IPS-NIHi11 (cell line): ENCODE results near the gene MMAB.
A peak's percentile ranks its signal among the peaks of the same experiment; 100 is the strongest.

Experiments
- DNase-seq: peaks from one replicate; pipeline ENCODE4 v3.0.0; 2012; ENCODE audit warnings: mixed read lengths, low spot score

The MMAB gene

DNA sequence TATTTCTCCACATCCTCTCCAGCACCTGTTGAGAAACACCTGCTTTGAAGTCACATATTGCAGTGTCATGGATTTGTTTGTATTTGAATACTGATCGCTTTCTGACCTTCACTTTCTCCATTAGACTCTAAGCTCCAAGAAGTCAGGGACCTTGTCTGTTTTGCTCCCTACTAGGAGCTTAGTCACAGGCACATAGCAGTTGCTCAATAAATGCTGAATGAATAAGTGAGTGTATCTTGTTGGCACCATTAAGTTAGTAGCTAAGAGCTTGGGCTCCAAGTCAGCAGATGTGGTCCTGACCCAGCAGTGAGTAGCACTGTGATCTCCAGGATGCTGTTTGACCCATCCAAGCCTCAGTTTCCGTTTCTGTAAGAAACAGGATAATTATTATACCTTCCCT, 10.4 kb upstream of the MMAB start:
- DNase-seq, result no peak

DNA sequence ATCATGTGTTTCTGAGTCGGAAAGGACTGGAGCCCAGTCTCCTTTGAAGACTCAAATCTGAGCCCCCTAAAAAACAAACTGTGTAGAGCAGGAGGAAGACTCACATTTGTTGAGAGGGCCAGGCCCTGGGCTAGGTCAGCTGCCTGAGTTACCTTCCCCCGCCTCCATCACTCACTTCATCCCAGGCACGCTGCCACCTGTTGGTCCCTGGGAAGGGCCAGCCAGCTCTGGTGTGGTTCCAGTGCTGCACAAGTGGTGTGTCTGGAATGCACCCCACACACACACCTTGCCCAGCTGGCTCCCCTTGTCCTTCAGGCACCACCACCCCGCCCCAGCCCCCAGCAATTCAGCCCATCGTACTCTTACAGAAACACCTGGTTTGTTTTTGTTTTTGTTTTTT, 9.3 kb upstream of the MMAB start:
- DNase-seq, result peak; percentile 56

GRCh38 chr12:109581856-109582255, 8.6 kb upstream of the MMAB start:
- DNase-seq, result no peak

- no peak for DNase-seq
These were observed 8.0 kb upstream of the MMAB start for GRCh38 chr12:109581334-109581691.

DNA sequence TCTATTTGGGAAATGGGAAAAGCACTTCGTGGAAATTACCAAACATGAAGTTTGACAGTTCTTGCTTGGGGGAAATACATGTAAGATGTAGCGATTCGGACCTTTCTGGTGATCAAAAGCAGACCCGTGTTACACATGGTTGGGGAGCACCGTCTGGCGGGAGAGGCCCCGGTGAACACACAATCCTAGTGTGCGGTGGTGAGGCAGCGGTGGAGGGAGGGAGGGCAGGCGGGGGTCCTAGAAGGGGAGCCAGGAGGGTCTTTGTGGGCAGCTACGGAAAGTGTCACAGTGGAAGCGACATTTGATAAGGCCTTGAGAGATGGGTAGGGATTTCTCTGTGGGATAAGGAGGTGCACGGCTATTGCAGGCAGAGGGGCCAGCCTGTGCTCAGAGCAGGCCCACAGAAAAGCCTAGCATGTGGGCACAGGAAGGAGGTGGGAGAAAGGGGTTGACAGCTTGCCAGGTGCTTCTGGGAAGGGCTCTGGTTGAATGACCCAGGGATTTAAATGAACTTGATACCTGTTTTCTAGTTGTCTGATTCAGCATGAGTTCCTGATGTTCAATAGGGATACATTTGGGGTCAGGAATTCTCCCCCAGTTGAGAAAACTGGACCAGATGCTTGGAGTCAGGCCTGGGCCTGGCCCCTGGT, 7.5 kb upstream of the MMAB start:
- DNase-seq, result no peak

DNA sequence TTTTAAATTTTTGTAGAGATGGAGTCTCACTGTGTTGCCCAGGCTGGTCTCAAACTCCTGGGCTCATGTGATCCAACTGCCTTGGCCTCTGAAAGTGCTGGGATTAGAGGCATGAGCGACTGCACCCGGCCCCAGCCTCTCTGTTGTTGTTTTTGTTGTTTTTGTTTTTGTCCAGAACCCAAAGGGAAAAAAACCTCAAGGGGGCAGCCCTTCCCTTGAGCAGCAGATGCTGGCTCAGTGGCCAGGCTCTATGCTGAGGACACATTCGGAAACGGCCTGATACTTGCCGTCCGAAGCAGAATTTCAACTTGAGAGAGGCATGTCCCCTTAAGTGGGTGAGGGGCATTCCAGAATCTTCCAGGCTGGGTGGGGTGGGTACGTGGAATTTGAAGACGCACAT, 7.0 kb upstream of the MMAB start:
- DNase-seq, result no peak

- DNase-seq, result no peak
These were observed 6.3 kb upstream of the MMAB start for GRCh38 chr12:109579639-109580038.

GRCh38 chr12:109578330-109578927, 5.1 kb upstream of the MMAB start:
- DNase-seq, result no peak

DNA sequence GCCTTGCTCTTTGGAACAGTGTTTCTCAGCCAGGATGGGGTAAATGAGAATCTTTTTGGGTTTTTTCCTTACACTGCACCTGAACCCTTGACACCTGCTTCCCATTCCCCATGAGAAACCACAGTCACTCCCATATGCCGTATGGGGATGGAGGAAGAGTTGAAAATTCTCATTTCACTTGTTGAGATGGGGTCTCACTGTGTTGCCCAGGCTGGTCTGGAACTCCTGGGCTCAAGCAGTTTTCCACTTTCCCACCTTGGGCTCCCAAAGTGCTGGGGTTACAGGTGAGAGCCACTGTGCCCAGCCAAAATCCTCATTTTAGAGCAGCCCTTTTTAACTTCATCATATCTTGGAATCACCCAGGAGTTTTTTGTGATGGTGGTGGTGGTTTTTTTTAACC, 4.0 kb upstream of the MMAB start:
- no peak for DNase-seq

DNA sequence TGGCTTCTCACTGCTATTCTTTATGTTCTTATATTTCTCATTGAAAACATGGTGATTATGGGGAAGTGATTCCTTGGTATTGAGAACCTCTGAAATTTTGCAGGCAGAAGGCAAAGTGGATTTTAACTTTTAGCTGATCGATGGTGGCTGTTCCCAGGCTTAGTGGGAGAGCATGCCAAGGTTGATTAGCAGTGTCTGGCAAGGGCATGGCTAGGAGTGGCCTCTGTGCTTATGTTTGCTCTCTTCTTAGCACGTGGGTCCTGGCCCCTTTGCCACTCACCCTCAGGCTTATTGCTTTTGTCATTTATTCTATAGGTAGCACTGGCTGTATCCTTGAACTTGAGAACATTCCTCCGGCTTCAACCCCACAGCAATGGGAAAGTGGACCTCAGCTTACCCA, 2.4 kb upstream of the MMAB start:
- no peak for DNase-seq

DNA sequence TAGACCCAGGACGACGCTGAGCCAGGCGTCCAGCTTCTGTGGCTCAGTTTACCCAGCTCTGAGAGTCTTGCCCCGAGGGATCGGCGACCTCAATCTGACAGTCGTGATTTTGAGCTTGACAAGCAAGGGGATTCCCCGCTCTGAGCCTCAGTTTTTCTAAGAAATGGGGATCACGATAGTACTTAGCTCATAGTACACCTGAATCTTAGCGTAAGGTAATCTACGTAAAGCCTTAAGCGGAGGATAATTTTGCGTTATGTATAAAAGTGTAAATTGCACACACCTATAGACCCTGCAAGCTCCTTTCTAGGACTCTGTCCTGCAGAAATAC, 575 bp upstream of the MMAB start:
- no peak for DNase-seq

GRCh38 chr12:109572506-109572845, 828 bp downstream of the MMAB start:
- DNase-seq, result no peak

- DNase-seq, result no peak
These were observed 1.4 kb downstream of the MMAB start for GRCh38 chr12:109571773-109572505.

DNA sequence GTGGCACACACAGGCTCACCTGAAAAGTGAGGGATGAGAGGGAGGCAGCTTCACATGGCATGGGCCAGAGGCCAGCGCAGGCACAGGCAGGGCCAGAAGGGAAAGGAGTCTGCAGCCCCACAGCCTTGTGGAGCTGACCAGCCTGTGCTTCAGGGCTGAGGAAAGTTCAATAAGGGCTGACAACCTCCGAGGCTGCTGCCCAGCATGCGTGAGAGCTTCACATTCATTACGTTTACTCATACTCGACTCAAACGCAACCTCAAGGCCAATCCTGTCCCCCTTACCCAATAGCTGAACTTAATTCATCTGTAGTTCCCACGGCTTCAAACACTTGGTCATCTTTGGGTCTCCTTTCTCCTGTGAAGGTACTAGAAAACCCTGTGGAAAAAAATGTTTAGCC, 4.8 kb downstream of the MMAB start:
- DNase-seq, result no peak

DNA sequence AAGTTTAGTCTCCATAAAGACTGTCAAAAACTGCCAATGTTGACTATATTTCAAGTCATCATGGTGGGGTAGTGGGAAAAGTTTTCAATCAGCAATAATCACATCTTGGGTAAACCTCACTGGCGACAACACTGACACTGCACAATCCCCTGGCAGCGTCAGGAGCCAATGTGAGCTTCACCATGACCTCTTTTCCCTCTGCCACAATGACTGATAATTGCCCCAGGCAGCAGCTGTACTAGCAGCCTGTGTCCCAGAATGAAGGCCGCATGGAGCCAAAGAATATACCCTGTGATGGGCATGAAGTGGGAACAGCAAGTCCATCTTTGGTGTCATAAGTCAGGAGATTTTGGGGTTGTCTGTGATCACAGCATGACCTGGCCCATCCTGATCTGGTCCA, 5.3 kb downstream of the MMAB start:
- no peak for DNase-seq

DNA sequence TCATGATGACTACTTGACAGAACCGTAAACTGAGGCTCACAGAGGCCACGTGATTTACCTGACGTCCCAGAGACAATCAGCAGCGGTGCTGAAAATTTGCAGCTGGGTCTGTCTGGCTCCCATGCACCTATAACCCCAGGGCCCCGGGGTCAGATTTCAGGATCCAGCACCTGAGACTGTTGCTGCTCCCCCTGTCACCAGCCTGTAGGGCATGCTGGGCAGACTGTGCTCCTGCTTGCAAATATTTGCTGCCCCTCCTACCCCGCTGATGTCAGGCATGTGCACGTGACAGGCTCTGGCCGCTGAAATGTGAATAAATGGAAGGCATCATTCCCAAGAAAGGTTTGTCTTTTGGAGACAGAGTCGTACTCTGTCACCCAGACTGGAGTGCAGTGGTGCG, 6.0 kb downstream of the MMAB start:
- no peak for DNase-seq

DNA sequence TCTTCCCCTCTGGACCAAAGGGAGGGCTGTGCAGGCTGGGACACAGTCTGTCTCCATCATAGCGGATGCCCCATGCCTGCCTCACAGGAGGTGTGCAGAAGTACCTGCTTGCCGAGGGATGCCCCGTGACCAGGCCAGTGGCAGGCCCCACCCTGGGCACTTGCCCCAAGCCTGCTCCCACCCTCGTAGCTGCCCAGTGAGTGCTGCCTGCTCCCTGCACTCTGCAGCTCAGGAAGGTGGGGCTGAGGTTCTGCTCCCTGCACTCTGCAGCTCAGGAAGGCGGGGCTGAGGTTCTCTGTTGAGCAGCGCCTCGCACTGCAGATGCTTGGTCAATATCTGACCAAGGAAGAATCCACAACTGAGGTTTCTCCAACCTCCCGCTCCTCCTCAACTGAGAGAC, 6.9 kb downstream of the MMAB start:
- DNase-seq, result no peak

DNA sequence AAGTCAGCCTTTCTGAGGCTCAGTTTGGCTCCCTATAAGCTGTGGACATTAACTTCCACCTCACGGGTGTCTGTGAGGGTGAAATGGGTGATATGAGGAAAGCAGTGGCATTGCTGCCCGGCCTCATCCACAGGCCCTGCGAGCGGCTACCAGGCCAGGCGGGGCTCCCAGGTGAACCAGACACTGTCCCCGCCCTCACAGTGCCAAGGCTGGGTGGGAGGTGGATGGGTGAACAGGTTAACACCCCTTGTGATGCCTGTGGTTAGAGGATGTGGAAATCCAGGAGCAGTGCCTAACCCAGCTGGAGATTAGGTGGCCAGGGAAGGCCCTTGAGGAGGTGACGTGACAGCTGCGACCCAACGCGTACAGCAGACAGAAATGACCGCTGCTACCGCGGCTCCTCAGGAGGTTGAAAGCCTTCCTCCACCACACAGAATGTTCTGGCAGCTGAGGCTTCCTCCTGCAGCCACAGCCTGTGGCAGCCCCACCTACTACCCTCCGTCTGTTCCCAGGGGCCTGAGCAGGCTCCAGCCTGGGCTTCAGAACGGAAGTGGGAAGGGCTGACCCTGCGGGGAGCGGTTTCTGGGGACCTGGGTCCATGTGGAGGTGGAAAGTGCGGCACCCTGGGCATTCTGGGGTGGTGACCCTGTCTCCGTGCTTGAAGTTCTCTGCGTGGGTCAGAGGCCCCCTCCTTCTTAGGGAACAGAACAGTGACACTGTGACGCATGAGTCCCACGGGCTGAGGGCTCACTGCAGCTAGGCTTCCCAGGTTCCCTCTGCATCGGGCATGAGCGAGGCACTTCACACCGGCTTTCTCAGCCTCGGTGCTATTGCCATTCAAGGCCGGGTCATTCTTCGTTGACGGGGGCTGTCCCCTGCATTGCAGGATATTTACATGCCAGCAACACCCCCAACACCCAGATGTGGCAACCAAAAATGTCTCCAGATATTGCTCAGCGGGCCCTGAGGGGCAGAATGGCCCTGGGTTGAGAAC, 9.7 kb downstream of the MMAB start:
- no peak for DNase-seq

DNA sequence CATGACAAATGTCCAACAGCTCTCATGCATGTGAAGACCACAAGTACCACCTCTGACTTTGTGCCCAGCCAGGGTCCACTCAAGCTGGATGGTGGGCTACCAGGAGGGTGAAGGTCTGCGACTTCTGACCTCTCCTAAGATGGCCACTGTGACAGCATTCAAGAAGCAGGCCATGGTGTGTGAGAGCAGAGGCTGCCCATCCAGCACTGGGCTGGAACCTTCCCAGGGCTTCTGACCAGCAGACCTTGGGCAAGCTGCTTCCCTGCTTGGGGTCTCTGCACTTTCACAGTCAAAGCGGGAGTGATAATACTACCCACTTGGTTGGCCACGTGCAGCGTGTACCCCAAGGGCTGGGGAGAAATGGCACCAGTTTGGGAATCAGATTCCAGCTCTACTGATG, 10.4 kb downstream of the MMAB start:
- DNase-seq, result no peak

GRCh38 chr12:109561711-109562030, 11.6 kb downstream of the MMAB start:
- DNase-seq, result no peak

DNA sequence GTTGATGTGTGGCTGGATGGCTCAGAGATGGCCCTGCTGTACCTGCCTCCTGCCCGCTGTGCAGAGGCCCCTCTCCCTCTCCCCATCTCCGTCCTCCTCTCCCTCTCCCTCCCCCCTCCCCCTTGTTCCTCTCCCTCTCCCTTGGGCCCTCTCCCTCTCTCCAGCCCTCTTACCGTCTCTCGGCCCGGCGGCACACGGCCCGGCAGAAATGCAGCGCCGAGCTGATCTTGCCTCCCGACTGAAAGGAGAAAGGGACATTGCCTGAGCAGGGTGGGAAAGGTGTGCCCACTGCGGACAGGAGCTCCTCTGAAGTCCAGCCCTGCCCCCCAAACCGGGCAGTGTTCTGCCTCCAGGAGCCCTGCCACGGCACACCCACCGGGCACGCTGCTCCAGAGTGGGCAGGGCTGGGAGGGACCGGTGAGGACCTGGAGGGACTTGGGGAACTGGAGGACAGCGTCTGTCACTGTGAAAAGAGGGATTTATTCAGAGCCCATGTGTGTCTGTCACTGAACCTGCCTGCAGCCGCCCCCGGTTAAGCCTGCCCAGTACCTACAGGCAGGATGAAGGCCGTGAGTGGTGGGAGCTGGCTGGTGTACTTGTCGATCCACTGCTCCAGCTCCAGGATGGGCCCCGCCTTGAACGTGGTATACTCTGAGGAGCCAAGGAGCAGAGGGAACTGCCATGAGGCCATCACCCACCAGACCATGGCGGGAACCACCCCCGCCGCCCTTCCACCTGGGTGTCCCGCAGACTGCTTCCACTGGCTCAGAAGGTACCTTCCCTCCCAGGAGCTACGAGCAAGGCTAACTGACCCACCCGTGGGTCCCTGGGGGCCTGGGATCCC, 12.2 kb downstream of the MMAB start:
- DNase-seq, result no peak

DNA sequence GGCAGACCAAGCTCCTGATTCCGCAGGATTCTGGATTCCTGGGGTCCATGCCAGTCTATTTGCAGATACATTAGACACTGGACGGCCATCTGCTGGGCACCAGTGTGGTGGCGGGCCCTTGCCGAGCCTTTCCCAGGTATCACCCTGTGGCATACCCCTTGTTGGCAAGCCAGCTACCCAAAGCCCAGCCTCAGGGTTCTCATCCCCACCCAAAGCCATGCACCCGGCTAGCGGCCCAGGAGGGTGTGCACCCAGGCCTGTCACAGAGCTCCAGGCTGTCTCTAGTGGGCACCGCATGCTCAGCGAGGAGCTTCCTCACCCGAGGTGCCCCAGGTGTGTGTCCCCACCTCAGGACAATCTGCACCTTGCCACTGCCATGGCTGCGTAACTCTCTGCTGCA, 13.7 kb downstream of the MMAB start:
- no peak for DNase-seq
